ENCODE measurements around the gene AIG1. TPM values are rescaled to one million over a fixed set of nuclear protein-coding genes. Genes with fewer than 3 reads are reported as not detected.

The AIG1 gene
- total RNA-seq, 3 donors from 2014 or later = 18.5 to 21.5 (median 21.0) TPM

DNA sequence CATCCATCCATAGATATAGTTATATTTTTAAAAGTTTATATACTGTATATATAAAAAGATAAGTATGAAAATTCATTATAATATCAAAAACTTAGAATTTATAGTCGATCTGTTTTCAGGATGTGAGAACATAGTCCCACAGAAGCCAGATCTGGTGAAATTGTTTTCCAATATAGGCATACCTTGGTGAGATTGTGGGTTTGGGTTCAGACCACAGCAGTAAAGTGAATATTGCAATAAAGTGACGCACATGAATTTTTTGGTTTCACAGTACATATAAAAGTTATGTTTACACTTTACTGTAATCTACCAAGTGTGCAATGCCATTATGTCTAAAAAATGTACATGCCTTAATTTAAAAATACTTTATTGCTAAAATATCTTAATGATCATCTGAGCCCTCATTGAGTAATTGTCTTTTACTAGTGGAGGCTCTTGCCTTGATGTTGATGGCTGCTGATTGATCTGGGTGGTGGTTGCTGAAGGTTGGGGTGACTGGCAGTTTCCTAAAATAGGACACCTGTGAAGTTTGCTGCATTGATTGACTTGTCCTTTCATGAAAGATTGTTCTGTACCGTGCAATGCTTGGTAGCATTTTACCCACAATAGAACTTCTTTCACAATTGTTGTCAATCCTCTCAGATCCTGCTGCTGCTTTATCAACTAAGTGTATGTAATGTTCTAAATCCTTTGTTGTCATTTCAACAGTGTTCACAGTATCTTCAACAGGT, 29.8 kb downstream of the AIG1 start:
- Histone ChIP-seq H3K36me3 (ENCODE audit: low read depth) (no peaks in the 10 kb centered on the region), H3K4me1 (ENCODE audit: low read depth) (no peaks in the 10 kb centered on the region), H3K9me3 (no peaks in the 10 kb centered on the region), H3K4me3 (no peak overlapping the region)
- DNase-seq = no peak
- intact Hi-C loops (cut with DNase I, micrococcal nuclease) = no loop called here
- no peak for ATAC-seq
- TF ChIP-seq, protein P1, sequence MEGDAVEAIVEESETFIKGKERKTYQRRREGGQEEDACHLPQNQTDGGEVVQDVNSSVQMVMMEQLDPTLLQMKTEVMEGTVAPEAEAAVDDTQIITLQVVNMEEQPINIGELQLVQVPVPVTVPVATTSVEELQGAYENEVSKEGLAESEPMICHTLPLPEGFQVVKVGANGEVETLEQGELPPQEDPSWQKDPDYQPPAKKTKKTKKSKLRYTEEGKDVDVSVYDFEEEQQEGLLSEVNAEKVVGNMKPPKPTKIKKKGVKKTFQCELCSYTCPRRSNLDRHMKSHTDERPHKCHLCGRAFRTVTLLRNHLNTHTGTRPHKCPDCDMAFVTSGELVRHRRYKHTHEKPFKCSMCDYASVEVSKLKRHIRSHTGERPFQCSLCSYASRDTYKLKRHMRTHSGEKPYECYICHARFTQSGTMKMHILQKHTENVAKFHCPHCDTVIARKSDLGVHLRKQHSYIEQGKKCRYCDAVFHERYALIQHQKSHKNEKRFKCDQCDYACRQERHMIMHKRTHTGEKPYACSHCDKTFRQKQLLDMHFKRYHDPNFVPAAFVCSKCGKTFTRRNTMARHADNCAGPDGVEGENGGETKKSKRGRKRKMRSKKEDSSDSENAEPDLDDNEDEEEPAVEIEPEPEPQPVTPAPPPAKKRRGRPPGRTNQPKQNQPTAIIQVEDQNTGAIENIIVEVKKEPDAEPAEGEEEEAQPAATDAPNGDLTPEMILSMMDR (IDR thresholded peaks at IDR 0.05) = no peak

DNA sequence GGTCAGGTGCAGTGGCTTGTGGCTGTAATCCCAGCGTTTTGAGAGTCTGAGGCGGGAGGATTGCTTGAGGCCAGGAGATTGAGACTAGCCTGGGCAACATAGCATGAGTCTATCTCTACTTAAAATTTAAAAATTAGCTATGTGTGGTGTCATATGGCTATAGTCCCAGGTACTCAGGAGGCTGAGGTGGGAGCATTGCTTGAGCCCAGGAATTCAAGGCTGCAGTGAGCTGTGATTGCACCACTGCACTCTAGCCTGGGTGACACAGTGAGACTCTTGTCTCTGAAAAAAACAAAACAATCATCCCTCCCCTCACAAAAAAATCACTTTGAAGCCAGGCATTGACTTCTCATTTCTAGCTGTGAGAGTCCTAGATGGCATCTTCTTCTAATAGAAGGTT, 32.1 kb downstream of the AIG1 start:
- no peak overlapping the region for H3K4me3 ChIP-seq
- no peak for DNase-seq
- no peaks in the 10 kb centered on the region for H3K4me1 ChIP-seq (ENCODE audit: low read depth)
- no peaks in the 10 kb centered on the region for H3K36me3 ChIP-seq (ENCODE audit: low read depth)
- H3K9me3 ChIP-seq = no peaks in the 10 kb centered on the region
- ATAC-seq = no peak
- TF ChIP-seq, protein P1 (IDR thresholded peaks at IDR 0.05) = no peak
- intact Hi-C loops (cut with DNase I, micrococcal nuclease) = no loop called here

DNA sequence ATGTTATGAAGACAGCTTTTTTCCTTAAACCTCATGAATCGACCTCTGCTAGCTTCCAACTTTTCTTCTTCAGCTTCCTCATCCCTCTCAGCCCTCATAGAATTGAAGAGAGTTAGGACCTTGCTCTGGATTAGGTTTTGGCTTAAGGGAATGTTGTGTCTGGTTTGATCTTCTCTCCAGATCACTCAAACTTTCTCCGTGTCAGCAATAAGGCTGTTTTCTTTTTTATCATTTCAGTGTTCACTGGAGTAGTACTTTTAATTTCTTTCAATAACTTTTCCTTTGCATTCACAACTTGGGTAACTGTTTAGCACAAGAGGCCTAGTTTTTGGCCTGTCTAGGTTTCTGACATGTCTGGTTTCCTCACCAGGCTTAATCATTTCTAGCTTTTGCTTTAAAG, 32.6 kb downstream of the AIG1 start:
- no peak overlapping the region for H3K4me3 ChIP-seq
- no peaks in the 10 kb centered on the region for H3K9me3 ChIP-seq
- no peaks in the 10 kb centered on the region for H3K4me1 ChIP-seq (ENCODE audit: low read depth)
- TF ChIP-seq, protein P1 (IDR thresholded peaks at IDR 0.05) = no peak
- H3K36me3 ChIP-seq (ENCODE audit: low read depth) = no peaks in the 10 kb centered on the region
- intact Hi-C loops (cut with DNase I, micrococcal nuclease) = no loop called here
- DNase-seq (no peak), ATAC-seq (no peak)

DNA sequence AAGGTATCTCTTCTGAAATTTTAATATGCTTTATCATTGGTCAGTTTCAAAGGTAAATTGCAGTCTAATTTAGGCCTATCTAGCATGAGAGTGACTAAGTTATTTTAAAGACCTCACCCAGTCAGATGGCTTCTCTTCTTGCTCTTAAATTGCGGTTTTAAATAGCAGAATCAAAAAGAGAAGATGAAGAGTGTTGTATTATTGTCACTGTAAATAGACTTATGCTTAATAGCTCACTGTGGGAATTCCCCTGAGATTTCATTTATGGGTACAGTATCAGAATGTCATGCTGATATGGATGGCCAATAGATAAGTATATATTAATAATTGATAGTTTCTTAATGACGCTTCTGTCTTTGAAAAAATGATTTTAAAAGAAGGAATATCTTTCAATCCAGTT, 35.7 kb downstream of the AIG1 start:
- Histone ChIP-seq H3K4me3 (no peak overlapping the region), H3K9me3 (no peaks in the 10 kb centered on the region), H3K36me3 (ENCODE audit: low read depth) (no peaks in the 10 kb centered on the region), H3K4me1 (ENCODE audit: low read depth) (no peaks in the 10 kb centered on the region)
- intact Hi-C loops (cut with DNase I, micrococcal nuclease) = no loop called here
- DNase-seq = no peak
- TF ChIP-seq, protein P1 (IDR thresholded peaks at IDR 0.05) = no peak
- ATAC-seq = no peak

DNA sequence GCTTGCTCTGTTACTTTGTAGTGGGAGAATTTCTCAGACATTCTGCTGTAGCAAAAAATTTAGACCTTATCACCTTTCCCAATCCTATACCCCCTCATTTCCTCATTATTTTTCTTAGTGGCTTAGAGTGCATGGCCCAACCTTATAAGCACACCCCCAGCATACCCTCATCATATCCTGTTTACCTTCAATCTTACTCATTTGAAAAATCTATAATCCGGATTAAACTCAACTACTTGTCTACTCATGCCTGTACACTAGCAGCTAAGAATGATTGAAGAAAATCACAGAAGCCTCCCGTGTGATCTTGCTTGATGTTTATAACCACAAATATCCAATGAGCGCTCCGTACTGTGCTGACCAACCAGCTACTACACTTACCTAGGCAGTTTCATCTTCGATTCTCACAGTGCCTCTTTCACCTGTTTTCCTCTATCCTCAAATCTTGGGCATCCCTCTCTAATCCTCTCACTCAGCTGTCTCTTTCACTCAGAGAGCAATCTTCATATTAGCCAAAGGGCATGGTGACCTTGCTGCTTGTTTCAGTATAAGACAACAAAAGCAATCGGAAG, 36.6 kb downstream of the AIG1 start:
- no peak for ATAC-seq
- Histone ChIP-seq H3K9me3 (no peaks in the 10 kb centered on the region), H3K4me3 (no peak overlapping the region), H3K36me3 (ENCODE audit: low read depth) (no peaks in the 10 kb centered on the region), H3K4me1 (ENCODE audit: low read depth) (no peaks in the 10 kb centered on the region)
- intact Hi-C loops (cut with DNase I, micrococcal nuclease) = no loop called here
- TF ChIP-seq, protein P1 (IDR thresholded peaks at IDR 0.05) = no peak
- no peak for DNase-seq
